Heart left ventricle (tissue), 16 donors: ENCODE data around the gene PLA2R1. TPM values are rescaled to one million over a fixed set of nuclear protein-coding genes. Genes with fewer than 3 reads are reported as not detected.

Experiments used
- ATAC-seq, 4 donors: fragments of 200-7000 bp; cut with Tn5 transposase; one replicate each; pipeline ENCODE4 v1.9.1; 2020 to 2022; ENCODE audit warnings: moderate library complexity in 4 of 4, mild to moderate bottlenecking in 3 of 4, moderate number of reproducible peaks in 1 of 4
- DNase-seq, 5 donors: peaks; one replicate each; pipeline ENCODE4 v3.0.0-alpha.2; 2020
- H3K27ac ChIP-seq, 12 donors: fragments of 200-600 bp; sonication (generic) in 4 of 12; one replicate each; pipeline versions ENCODE4 v1.5.0 to v1.8.0; 2016 to 2022; ENCODE audit warnings: mild to moderate bottlenecking in 2 of 12
- H3K27me3 ChIP-seq, 9 donors: fragments of 200-600 bp; sonication (generic) in 2 of 9; one replicate each; pipeline versions ENCODE4 v1.5.1 to v1.8.0; 2016 to 2022; ENCODE audit warnings: mild to moderate bottlenecking in 3 of 9
- H3K36me3 ChIP-seq, 9 donors: fragments of 200-600 bp; sonication (generic) in 2 of 9; one replicate each; pipeline versions ENCODE4 v1.5.0 to v1.8.0; 2018 to 2022; ENCODE audit warnings: mild to moderate bottlenecking in 2 of 9
- H3K4me1 ChIP-seq, 12 donors: fragments of 200-600 bp; sonication (generic) in 4 of 12; one replicate each; pipeline versions ENCODE4 v1.5.0 to v1.8.0; 2016 to 2022; ENCODE audit warnings: mild to moderate bottlenecking in 3 of 12
- H3K4me3 ChIP-seq, 12 donors: fragments of 200-600 bp; sonication (generic) in 4 of 12; one replicate each; pipeline versions ENCODE4 v1.5.0 to v1.8.0; 2017 to 2022; ENCODE audit warnings: mild to moderate bottlenecking in 9 of 12, moderate library complexity in 4 of 12
- H3K9me3 ChIP-seq, 12 donors: fragments of 200-600 bp; sonication (generic) in 4 of 12; one replicate each; pipeline versions ENCODE4 v1.5.0 to v1.8.0; 2016 to 2022; ENCODE audit warnings: mild to moderate bottlenecking in 1 of 12
- POLR2A ChIP-seq, 2 donors: fragments of 450-650 bp; IDR thresholded peaks; one replicate each; pipeline ENCODE4 v1.6.1; 2017; ENCODE audit warnings: antibody characterized with exemption in 2 of 2, mild to moderate bottlenecking in 2 of 2, moderate library complexity in 2 of 2
- WGBS, 4 donors: extraction: QIAGEN DNeasy Blood & Tissue Kit in 2 of 4; methylation state at CpG; one replicate each; pipeline versions ENCODE4 v1.1.5 to v1.1.7; 2013 to 2018; 5-methylcytosine and 5-hydroxymethylcytosine counted together
- intact Hi-C, 10 donors: fragments of 100-400 bp; cut with DNase I; formaldehyde crosslinking; loops; one replicate each; pipeline versions ENCODE4 v1.11.1 to v1.14.2; 2022
- polyA plus RNA-seq, 2 donors: library from polyadenylated mRNA; stranded (reverse); fragments of 200-250 nt; gene quantifications; one replicate each; pipeline ENCODE4 v1.2.3, GENCODE V29; 2013
- total RNA-seq, 9 donors: library from RNA; depleted of rRNA in 2 of 9; stranded (reverse); fragments of >200 nt in 2 of 9; fragmentation: NEBNext Ultra II Directional in 3 of 9; extraction: Animal tissue kit (Norgen Biotek cat#: 25700) in 3 of 9; gene quantifications; one replicate each; pipeline versions ENCODE4 v1.1.0 to v1.2.4, GENCODE V29; 2016 to 2023
- TF ChIP-seq, protein P1 (sequence below), 12 donors: fragments of 200-600 bp; sonication (generic) in 4 of 12; IDR thresholded peaks; one replicate each; pipeline versions ENCODE4 v1.5.0 to v1.8.0; 2018 to 2022; ENCODE audit warnings: antibody characterized with exemption in 12 of 12, mild to moderate bottlenecking in 5 of 12
- donor health status: ischemic (EF 13 %, LVEDD 7.1; RV severe dilation, severe dysfunction).
- donor health status: healthy with polysubstance abuse.
- donor health status: DM: no; HTN: yes; CAD: no.
- donor health status: DM: no; HTN: no; CAD: no.
- donor health status: ischemic (EF 25% LVEDD 6.9; RV normal size, moderate dysfunction).
- donor health status: ischemic (EF 25% LVEDD 5.7; RV mildly dilated, moderate dysfunction).
- donor health status: healthy.
- donor health status: DM: yes; HTN: yes; CAD: no.
- donor health status: ischemic (EF 35%, LVEDD 5.7; RV mildly dilated, moderate dysfunction).
- donor health status: nonischemic (EF 11% LVEDD 7.7; RV severe dilation, severe dysfunction).
- donor health status: DM: yes; HTN: yes; CAD: no.
- donor health status: PGD.
- donor health status: ischemic (EF 29% LVEDD 5.4; RV normal size, mild dysfunction).
- donor health status: nonischemic (EF 23%, LVEDD 6.1; RV moderate dilation, normal function).

Gene PLA2R1
- total and polyA plus RNA-seq, 11 donors: 0.36 to 4.7 (median 2.1) TPM

DNA sequence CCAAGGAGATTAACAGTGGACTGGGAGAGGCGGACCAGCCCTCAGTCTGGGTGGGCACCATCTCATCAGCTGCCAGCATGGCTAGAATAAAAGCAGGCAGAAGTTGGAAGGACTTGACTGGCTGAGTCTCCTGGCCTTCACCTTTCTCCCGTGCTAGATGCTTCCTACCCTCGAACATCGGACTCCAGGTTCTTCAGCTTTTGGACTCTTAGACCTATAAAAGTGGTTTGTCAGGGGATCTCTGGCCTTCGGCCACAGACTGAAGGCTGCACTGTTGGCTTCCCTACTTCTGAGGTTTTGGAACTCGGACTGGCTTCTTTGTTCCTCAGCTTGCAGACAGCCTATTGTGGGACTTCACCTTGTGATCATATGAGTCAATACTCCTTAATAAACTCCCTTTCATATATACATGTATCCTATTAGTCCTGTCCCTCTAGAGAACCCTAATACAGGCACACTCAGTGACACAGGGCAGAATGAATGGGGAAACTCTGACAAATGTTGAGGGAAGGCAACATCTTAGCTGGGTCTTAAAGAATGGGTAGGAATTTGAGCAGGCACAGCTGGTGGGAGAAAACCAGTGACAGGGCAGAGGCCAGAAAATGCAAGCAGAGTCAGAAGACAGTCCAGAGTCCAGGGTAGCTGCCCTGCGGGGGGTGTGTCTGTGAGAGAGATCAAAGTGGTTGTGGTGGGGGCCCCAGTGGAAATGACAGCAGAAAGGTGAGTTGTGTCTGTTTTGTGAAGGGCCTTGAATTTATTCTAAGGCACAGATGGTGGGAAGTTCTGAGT is 156.3 kb downstream of the PLA2R1 start:
- intact Hi-C loops: no loop called here
- Histone ChIP-seq H3K27ac (no peak overlapping the region), H3K4me1 (peaks cover 0 to 23% (median 9%) of the 10 kb centered on the region in 12 donors), H3K9me3 (no peaks in the 10 kb centered on the region), H3K4me3 (no peak overlapping the region), H3K27me3 (peaks cover 0 to 11% (median 0%) of the 10 kb centered on the region in 9 donors), H3K36me3 (no peaks in the 10 kb centered on the region)
- ATAC-seq (no peak), DNase-seq (no peak)
- 82 to 97% (median 83%) methylated on average over 7 of the region's 7 CpGs for WGBS, 4 donors
- TF ChIP-seq, protein P1, sequence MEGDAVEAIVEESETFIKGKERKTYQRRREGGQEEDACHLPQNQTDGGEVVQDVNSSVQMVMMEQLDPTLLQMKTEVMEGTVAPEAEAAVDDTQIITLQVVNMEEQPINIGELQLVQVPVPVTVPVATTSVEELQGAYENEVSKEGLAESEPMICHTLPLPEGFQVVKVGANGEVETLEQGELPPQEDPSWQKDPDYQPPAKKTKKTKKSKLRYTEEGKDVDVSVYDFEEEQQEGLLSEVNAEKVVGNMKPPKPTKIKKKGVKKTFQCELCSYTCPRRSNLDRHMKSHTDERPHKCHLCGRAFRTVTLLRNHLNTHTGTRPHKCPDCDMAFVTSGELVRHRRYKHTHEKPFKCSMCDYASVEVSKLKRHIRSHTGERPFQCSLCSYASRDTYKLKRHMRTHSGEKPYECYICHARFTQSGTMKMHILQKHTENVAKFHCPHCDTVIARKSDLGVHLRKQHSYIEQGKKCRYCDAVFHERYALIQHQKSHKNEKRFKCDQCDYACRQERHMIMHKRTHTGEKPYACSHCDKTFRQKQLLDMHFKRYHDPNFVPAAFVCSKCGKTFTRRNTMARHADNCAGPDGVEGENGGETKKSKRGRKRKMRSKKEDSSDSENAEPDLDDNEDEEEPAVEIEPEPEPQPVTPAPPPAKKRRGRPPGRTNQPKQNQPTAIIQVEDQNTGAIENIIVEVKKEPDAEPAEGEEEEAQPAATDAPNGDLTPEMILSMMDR (IDR thresholded peaks at IDR 0.05): no peak
- no peak for TF ChIP-seq POLR2A (IDR thresholded peaks at IDR 0.05)

DNA sequence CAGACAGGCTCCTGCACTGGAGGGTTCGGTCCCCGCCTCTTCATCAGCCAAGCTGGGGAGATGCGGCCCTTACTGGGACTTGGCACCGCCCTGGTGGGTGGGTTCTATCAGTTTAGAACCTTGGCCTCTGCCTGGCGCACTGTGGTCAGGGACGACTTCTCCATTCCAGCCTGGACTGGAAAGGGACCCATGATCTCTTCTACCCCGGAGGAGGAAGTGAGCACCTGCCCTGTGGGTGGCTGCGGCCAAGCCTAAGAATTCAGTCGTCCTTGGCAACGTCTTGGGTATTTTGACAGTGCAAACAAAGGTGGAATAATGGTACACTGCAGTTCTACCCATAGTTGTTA is 157.5 kb downstream of the PLA2R1 start:
- peaks cover 0 to 23% (median 9%) of the 10 kb centered on the region in 12 donors for H3K4me1 ChIP-seq
- H3K36me3 ChIP-seq: no peaks in the 10 kb centered on the region
- H3K9me3 ChIP-seq: no peaks in the 10 kb centered on the region
- intact Hi-C loops: loop anchor here in 1 of 10 donors (5.0 kb wide), 1 partner anchor 197 kb away; no protein-coding TSS in a partner anchor
- ATAC-seq (peak in 3 of 4 donors; percentile 48 to 60 (median 48)), DNase-seq (peak in 4 of 5 donors; percentile 14 to 72 (median 44))
- peak overlapping the region; percentile 24 to 73 (median 52) for H3K4me3 ChIP-seq
- 34 to 60% (median 49%) methylated on average over 6 to 10 of the region's 10 CpGs for WGBS, 4 donors
- TF ChIP-seq POLR2A (IDR thresholded peaks at IDR 0.05): no peak
- TF ChIP-seq, protein P1 (IDR thresholded peaks at IDR 0.05): no peak
- H3K27ac ChIP-seq: peak overlapping the region in 1 of 12 donors; percentile 85
- peaks cover 0 to 11% (median 0%) of the 10 kb centered on the region in 9 donors for H3K27me3 ChIP-seq

DNA sequence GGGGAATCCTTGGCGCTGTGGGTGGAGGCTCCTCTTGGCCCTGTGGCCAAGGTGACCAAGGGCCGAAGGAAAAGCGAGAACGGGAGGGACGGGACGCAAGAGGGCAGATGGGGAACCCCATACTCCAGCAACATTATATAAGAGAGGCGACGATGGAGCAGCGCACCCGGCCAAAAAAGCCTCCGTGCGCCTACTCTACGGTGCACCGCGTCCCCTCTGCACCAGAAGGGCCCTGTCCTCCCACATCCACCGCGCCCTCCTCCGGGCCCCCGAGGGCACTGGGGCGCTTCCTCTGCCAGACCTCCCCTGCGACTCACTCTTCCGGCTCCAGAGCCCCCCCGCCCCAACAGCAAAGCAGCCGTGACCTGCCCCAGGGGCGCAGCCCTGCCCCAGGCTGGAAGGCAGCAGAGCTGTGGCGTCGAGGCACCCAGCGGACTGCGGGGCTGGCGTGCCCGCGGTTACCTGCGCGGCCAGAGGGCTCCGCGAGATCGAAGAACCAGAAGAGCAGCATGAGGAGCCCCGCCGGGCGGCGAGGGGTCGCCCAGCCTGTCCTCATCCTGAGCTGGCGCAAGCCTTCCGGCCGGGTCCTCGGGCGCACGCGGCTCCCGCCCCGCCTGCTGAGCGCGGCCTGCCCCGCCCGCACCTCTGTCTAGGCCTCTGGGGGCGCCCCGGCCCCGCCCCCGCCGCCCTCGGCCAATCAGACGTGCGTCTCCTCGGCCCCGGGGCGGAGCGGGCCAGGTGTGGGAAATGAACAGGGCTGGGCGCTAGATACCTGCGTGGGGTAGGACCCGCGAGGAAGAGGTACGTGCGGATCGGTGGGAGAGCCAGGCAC is 158.1 kb downstream of the PLA2R1 start, which contains the start of gene LY75:
TSS of gene LY75 (minus strand) at position 630 of the 832 bp plus-strand sequence.
- no peak for TF ChIP-seq POLR2A (IDR thresholded peaks at IDR 0.05)
- intact Hi-C loops: loop anchor here in 1 of 10 donors (5.0 kb wide), 1 partner anchor 198 kb away; no protein-coding TSS in a partner anchor
- peak within 1 kb of the TSS; percentile 24 to 73 (median 52) for H3K4me3 ChIP-seq
- DNase-seq (peak; percentile 22 to 83 (median 53)), ATAC-seq (peak; percentile 14 to 85 (median 76))
- WGBS, 4 donors: 2 to 9% (median 5%) methylated on average over 23 to 74 of the region's 74 CpGs
- H3K36me3 ChIP-seq: no peaks in the 10 kb centered on the region
- H3K27me3 ChIP-seq: peaks cover 0 to 11% (median 0%) of the 10 kb centered on the region in 9 donors
- H3K9me3 ChIP-seq: no peaks in the 10 kb centered on the region
- peak within 1 kb of the TSS in 3 of 12 donors; percentile 22 to 85 (median 28) for H3K27ac ChIP-seq
- peaks cover 0 to 23% (median 9%) of the 10 kb centered on the region in 12 donors for H3K4me1 ChIP-seq

DNA sequence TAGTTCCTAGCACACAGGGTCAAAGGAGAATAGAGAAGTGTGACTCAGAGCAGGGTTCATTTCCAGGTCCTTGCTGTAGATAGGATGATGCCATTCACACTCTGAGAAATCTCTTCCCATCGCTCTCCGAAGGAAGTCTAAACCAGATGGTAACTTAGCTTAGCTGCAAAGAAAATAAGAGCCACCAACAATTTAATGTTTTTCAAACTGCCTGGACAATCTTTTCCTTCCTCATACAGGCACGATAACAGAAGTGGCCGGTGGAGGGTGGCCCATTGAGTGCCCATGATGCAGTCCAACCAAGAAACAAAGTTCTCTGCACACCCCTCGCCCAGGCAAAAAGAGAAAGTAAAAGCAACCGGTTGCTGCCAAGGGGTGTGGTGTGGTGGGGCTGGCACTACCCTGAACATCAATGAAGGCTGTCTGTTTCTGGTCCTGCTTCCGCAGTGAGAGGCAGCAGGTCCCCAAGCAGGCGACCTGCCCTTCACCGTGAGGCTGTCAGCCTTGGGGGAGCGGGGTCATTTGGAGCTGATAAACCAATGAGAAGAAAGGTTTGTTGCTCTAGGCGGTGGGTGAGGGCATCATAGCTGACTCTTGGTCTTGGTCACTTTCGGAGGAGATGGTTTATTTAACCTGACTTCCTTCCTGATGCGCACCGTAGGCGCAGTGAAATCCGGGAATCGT is 158.8 kb downstream of the PLA2R1 start:
- Histone ChIP-seq H3K9me3 (no peaks in the 10 kb centered on the region), H3K4me1 (peaks cover 0 to 23% (median 9%) of the 10 kb centered on the region in 12 donors), H3K36me3 (no peaks in the 10 kb centered on the region), H3K27ac (peak overlapping the region in 2 of 12 donors; percentile 22 to 85), H3K27me3 (peaks cover 0 to 11% (median 0%) of the 10 kb centered on the region in 9 donors), H3K4me3 (peak overlapping the region; percentile 24 to 73 (median 52))
- peak; percentile 43 to 53 (median 49) for ATAC-seq
- TF ChIP-seq, protein P1 (IDR thresholded peaks at IDR 0.05): no peak
- TF ChIP-seq POLR2A (IDR thresholded peaks at IDR 0.05): no peak
- intact Hi-C loops: loop anchor here in 1 of 10 donors (5.0 kb wide), 1 partner anchor 199 kb away; no protein-coding TSS in a partner anchor
- DNase-seq: peak in 1 of 5 donors; percentile 22
- WGBS, 4 donors: 17 to 29% (median 23%) methylated on average over 17 of the region's 17 CpGs
